Measurements from ENCODE around the gene ADGRD2.

The ADGRD2 gene

GRCh38 chr9:124514125-124514524 lies 63.9 kb downstream of the ADGRD2 start:
- DNase-seq, result no peak

- DNase-seq, result no peak
Observed at GRCh38 chr9:124514874-124515273, 64.6 kb downstream of the ADGRD2 start.

GRCh38 chr9:124517600-124517999 lies 67.3 kb downstream of the ADGRD2 start:
- no peak for DNase-seq

- DNase-seq, result no peak
Observed at GRCh38 chr9:124518116-124518515, 67.9 kb downstream of the ADGRD2 start.

GRCh38 chr9:124520206-124520596 lies 70.0 kb downstream of the ADGRD2 start:
- no peak for DNase-seq

- no peak for DNase-seq
Observed at GRCh38 chr9:124521142-124521541, 70.9 kb downstream of the ADGRD2 start.

- no peak for DNase-seq
Observed at GRCh38 chr9:124522121-124523098, 72.2 kb downstream of the ADGRD2 start.

- no peak for DNase-seq
Observed at GRCh38 chr9:124526174-124526573, 75.9 kb downstream of the ADGRD2 start.

GRCh38 chr9:124527781-124528180 lies 77.5 kb downstream of the ADGRD2 start:
- DNase-seq, result no peak
